Tibial nerve (tissue), 4 donors: ENCODE results near the gene CTNND2. TPM values are rescaled to one million over a fixed set of nuclear protein-coding genes. Genes with fewer than 3 reads are reported as not detected.
A peak's percentile ranks its signal among the peaks of the same experiment; 100 is the strongest.

Source experiments
- DNase-seq, 2 donors: peaks; one replicate each; pipeline ENCODE4 v3.0.0-alpha.2; 2019; ENCODE audit warnings: low spot score in 2 of 2
- H3K27ac ChIP-seq, 4 donors: fragments of 200-600 bp; sonication (generic) in 3 of 4; one replicate each; pipeline ENCODE4 v1.5.1; 2017 to 2019; ENCODE audit warnings: mild to moderate bottlenecking in 1 of 4
- H3K27me3 ChIP-seq, 2 donors: fragments of 200-600 bp; sonication (generic) in 1 of 2; one replicate each; pipeline versions ENCODE4 v1.5.1 to v1.6.0; 2017 to 2019
- H3K36me3 ChIP-seq, 3 donors: fragments of 200-600 bp; sonication (generic); one replicate each; pipeline ENCODE4 v1.5.1; 2018 to 2019
- H3K4me1 ChIP-seq, 4 donors: fragments of 200-600 bp; sonication (generic) in 3 of 4; one replicate each; pipeline ENCODE4 v1.5.1; 2017 to 2019
- H3K4me3 ChIP-seq, 4 donors: fragments of 200-600 bp; sonication (generic) in 3 of 4; one replicate each; pipeline ENCODE4 v1.5.1; 2017 to 2019; ENCODE audit warnings: mild to moderate bottlenecking in 1 of 4, moderate library complexity in 1 of 4
- H3K9me3 ChIP-seq, 4 donors: fragments of 200-600 bp; sonication (generic) in 3 of 4; one replicate each; pipeline ENCODE4 v1.5.1; 2017 to 2019
- EP300 ChIP-seq, 2 donors: sonication (generic); formaldehyde crosslinking; IDR thresholded peaks; one replicate each; pipeline ENCODE4 v1.6.1; 2017; ENCODE audit warnings: antibody characterized with exemption in 2 of 2, mild to moderate bottlenecking in 1 of 2
- POLR2A ChIP-seq, 2 donors: fragments of 450-650 bp; IDR thresholded peaks; one replicate each; pipeline ENCODE4 v1.6.1; 2017; ENCODE audit warnings: antibody characterized with exemption in 2 of 2, mild to moderate bottlenecking in 2 of 2, moderate library complexity in 2 of 2
- WGBS, 2 donors: methylation state at CpG; one replicate each; pipeline ENCODE4 v1.1.5; 2018; 5-methylcytosine and 5-hydroxymethylcytosine counted together
- total RNA-seq, 4 donors: library from RNA; depleted of rRNA; stranded (reverse); fragments of >200 nt; gene quantifications; one replicate each; pipeline ENCODE4 v1.1.0, GENCODE V29; 2016
- TF ChIP-seq, protein P1 (sequence below), 5 experiments: fragments of 200-600 bp in 3 of 5; fragments of 450-650 bp in 2 of 5; sonication (generic) in 3 of 5; IDR thresholded peaks; one replicate each; pipeline ENCODE4 v1.5.1; 2016 to 2019; ENCODE audit warnings: antibody characterized with exemption in 5 of 5, mild to moderate bottlenecking in 3 of 5, moderate library complexity in 2 of 5

Gene CTNND2
- total RNA-seq, 4 donors from 2014 or later: 1.5 to 5.7 (median 2.5) TPM; not detected in 1

DNA sequence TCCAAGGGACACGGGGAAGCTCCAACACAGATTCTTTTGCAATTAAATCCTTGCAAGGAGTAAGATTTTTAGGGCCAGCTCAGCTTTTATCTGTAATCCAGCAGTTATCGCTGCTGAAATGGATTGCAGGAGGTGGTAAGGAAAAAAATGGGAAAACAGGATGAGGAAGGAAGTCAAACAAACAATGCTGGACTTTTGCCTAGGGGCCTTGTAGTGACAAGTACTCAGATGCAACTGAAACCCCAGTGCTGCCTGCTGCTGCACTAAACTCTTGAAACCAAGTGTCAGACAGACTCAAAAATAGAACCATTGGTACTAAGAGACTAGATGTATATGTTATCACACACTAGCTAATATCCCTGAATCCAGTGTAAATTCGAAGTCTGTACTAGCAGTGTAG is 309.2 kb downstream of the CTNND2 start:
- H3K27ac ChIP-seq: no peak overlapping the region
- no peaks in the 10 kb centered on the region for H3K27me3 ChIP-seq
- 48 to 50% methylated on average over 3 of the region's 3 CpGs for WGBS, 2 donors
- TF ChIP-seq EP300 (IDR thresholded peaks at IDR 0.05) (no peak), POLR2A (IDR thresholded peaks at IDR 0.05) (no peak)
- no peak for DNase-seq
- peaks cover 0 to 5% (median 0%) of the 10 kb centered on the region in 4 donors for H3K4me1 ChIP-seq
- H3K9me3 ChIP-seq: no peaks in the 10 kb centered on the region
- H3K4me3 ChIP-seq: no peak overlapping the region
- H3K36me3 ChIP-seq: no peaks in the 10 kb centered on the region

DNA sequence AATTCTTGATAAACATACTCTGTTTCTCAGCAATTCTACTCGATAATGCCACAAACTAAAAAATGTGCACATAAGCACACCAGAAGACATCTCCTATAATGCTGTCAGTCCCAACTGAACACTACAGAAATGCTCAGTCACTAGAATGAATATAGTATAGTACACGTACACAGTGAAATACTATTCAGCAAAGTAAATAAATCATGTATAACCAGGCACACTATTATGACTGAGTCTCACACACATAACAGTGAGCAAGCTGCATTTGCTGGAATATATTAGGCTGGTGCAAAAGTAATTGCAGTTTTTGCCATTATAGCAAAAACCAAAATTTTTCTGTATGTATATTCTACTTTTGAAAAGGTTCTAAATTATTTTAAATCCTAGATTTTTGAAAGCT is 310.2 kb downstream of the CTNND2 start:
- no peak overlapping the region for H3K4me3 ChIP-seq
- WGBS, 2 donors: 86 to 91% methylated on average over 2 of the region's 2 CpGs
- DNase-seq: no peak
- H3K36me3 ChIP-seq: no peaks in the 10 kb centered on the region
- peaks cover 0 to 5% (median 0%) of the 10 kb centered on the region in 4 donors for H3K4me1 ChIP-seq
- H3K27ac ChIP-seq: no peak overlapping the region
- no peaks in the 10 kb centered on the region for H3K9me3 ChIP-seq
- TF ChIP-seq EP300 (IDR thresholded peaks at IDR 0.05) (no peak), POLR2A (IDR thresholded peaks at IDR 0.05) (no peak)
- TF ChIP-seq, protein P1, sequence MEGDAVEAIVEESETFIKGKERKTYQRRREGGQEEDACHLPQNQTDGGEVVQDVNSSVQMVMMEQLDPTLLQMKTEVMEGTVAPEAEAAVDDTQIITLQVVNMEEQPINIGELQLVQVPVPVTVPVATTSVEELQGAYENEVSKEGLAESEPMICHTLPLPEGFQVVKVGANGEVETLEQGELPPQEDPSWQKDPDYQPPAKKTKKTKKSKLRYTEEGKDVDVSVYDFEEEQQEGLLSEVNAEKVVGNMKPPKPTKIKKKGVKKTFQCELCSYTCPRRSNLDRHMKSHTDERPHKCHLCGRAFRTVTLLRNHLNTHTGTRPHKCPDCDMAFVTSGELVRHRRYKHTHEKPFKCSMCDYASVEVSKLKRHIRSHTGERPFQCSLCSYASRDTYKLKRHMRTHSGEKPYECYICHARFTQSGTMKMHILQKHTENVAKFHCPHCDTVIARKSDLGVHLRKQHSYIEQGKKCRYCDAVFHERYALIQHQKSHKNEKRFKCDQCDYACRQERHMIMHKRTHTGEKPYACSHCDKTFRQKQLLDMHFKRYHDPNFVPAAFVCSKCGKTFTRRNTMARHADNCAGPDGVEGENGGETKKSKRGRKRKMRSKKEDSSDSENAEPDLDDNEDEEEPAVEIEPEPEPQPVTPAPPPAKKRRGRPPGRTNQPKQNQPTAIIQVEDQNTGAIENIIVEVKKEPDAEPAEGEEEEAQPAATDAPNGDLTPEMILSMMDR (IDR thresholded peaks at IDR 0.05): no peak
- no peaks in the 10 kb centered on the region for H3K27me3 ChIP-seq

DNA sequence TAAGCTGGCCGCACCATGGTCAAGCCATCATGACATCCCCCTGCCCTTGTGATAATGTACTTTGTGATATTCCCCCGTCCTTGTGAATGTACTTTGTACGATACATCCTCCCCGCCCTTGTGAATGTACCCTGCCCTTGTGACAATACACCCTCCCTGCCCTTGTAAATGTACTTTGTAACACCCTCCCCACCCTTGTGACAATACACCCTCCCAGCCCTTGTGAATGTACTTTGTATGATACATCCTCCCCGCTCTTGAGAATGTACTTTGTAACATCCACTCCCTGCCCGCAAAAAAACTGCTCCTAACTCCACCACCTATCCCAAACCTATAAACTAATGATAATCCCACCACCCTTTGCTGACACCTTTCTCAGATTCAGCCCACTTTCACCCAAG is 313.8 kb downstream of the CTNND2 start:
- no peaks in the 10 kb centered on the region for H3K36me3 ChIP-seq
- no peaks in the 10 kb centered on the region for H3K9me3 ChIP-seq
- no peak for TF ChIP-seq POLR2A (IDR thresholded peaks at IDR 0.05)
- TF ChIP-seq, protein P1 (IDR thresholded peaks at IDR 0.05): no peak
- TF ChIP-seq EP300 (IDR thresholded peaks at IDR 0.05): no peak
- 94% methylated on average over 6 of the region's 6 CpGs for WGBS, 2 donors
- H3K27ac ChIP-seq: no peak overlapping the region
- DNase-seq: no peak
- H3K4me1 ChIP-seq: peaks cover 0 to 5% (median 0%) of the 10 kb centered on the region in 4 donors
- H3K27me3 ChIP-seq: no peaks in the 10 kb centered on the region
- no peak overlapping the region for H3K4me3 ChIP-seq

DNA sequence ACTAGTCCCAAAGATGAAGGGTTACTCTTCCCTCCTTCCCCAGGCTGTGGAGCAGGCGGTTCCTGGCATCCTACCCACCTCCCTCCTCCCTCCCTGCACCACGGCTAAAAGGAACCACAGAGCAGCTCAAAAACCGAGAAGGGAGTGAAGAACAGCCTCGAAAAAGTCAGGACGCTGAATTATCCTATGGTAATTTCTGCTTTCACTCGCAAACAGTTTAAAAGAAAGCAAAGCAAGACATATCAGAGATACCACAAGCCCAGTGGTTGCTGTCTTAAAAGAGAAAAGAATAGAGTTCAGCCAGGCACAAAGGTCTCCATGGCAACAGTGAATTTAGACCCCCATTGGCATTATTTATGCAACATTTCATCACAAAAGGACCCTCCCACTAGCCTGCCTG is 315.4 kb downstream of the CTNND2 start:
- 3 to 5% methylated on average over 6 of the region's 6 CpGs for WGBS, 2 donors
- no peak for DNase-seq
- no peak for TF ChIP-seq POLR2A (IDR thresholded peaks at IDR 0.05)
- TF ChIP-seq EP300 (IDR thresholded peaks at IDR 0.05): no peak
- TF ChIP-seq, protein P1 (IDR thresholded peaks at IDR 0.05): no peak
- Histone ChIP-seq H3K4me1 (no peaks in the 10 kb centered on the region), H3K36me3 (no peaks in the 10 kb centered on the region), H3K9me3 (no peaks in the 10 kb centered on the region), H3K27me3 (no peaks in the 10 kb centered on the region), H3K27ac (no peak overlapping the region), H3K4me3 (peak overlapping the region in 1 of 4 donors; percentile 11)

DNA sequence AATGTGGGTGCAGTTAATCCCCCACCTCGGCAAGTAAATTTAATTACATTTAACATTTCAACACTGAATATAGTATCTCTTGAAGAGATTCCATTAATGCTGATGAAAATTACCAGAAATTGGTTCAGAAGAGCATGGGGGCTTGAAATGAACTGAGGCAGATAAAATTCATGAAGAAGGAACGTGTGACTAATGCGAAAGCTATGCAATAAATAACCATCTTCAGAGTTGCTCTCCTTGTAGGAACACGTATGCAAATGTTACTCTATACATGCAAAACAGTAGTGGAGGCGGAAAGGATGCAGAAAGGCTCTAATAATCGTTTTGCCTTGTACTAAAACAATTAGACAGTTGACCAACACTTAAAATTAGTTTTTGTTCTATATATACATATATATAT is 320.2 kb downstream of the CTNND2 start:
- Histone ChIP-seq H3K27ac (no peak overlapping the region), H3K36me3 (no peaks in the 10 kb centered on the region), H3K4me3 (no peak overlapping the region), H3K9me3 (no peaks in the 10 kb centered on the region), H3K4me1 (no peaks in the 10 kb centered on the region), H3K27me3 (no peaks in the 10 kb centered on the region)
- WGBS, 2 donors: 72 to 76% methylated on average over 6 of the region's 6 CpGs
- DNase-seq: no peak
- TF ChIP-seq EP300 (IDR thresholded peaks at IDR 0.05): no peak
- TF ChIP-seq POLR2A (IDR thresholded peaks at IDR 0.05): no peak
- TF ChIP-seq, protein P1 (IDR thresholded peaks at IDR 0.05): no peak

- H3K36me3 ChIP-seq: no peaks in the 10 kb centered on the region
- H3K27me3 ChIP-seq: no peaks in the 10 kb centered on the region
- H3K27ac ChIP-seq: no peak overlapping the region
- no peak for TF ChIP-seq POLR2A (IDR thresholded peaks at IDR 0.05)
- TF ChIP-seq, protein P1 (IDR thresholded peaks at IDR 0.05): no peak
- TF ChIP-seq EP300 (IDR thresholded peaks at IDR 0.05): no peak
- H3K4me3 ChIP-seq: no peak overlapping the region
- 71 to 72% methylated on average over 4 of the region's 4 CpGs for WGBS, 2 donors
- no peaks in the 10 kb centered on the region for H3K9me3 ChIP-seq
- H3K4me1 ChIP-seq: no peaks in the 10 kb centered on the region
- DNase-seq: no peak
Observed at GRCh38 chr5:11579351-11579750, 324.9 kb downstream of the CTNND2 start.
